NCI-H1092 treated with DMSO at 0.1 percent for 48 hours (cell line): Measurements from ENCODE around the gene PASK.

Experiments
- DNase-seq: peaks from one replicate; lab custom pipeline; 2025; lab: John Stamatoyannopoulos, UW

Gene PASK

DNA sequence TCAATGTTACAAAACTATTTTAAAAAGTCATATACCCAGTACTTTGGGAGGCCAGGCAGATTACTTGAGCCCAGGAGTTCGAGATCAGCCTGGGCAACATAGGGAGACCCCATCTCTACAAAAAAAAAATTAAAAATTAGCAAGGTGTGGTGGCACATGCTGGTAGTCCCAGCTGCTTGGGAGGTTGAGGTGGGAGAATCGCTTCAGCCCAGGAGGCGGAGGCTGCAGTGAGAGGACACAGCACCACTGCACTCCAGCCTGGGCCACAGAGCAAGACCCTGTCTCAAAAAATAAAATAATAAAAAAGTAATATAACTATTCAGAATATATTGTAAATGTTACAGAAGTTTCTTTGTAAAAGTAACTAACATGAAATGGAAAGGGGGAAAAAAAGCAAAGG lies 1.9 kb downstream of the PASK start:
- no peak for DNase-seq

DNA sequence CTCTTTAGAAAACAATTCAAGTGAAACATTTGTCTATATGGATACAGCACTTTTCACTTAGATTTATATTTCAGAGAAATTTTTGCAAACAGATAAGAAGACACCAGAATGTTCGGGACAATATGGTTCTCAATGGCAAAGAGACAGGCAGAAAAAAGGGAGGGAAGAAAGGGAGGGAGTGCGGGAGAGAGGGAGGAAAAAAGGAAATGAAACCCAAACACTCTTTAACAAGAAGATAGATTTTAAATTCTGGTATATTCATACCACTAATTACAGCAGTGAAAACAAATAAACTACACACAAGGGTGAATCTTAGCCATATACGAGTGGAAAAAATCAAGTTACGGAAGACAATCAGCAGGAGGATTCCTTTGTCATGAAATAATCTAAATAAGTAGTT lies 3.0 kb downstream of the PASK start:
- DNase-seq: no peak

- no peak for DNase-seq
Measured at GRCh38 chr2:241142593-241142992, 6.7 kb downstream of the PASK start.

DNA sequence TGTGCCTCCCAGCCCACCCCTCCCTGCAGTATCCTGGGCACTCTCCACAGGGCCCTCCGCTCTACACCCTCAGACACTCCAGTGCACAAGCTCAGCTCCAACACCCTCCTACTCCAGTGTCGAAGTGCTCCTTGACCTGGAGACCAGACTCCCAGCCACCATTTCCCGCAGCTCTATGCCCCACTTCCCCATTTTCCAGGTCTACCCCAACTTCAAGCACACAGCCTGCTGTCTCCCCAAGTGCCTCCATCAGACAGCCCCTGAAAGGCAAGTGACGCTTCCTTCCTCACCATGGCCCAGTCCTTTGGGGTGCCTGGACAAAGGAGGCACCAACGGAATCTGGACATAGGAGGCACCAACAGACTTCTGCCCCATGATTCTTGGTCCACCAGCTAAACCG lies 7.2 kb downstream of the PASK start:
- no peak for DNase-seq

- DNase-seq: no peak
Measured at GRCh38 chr2:241141214-241141770, 8.0 kb downstream of the PASK start.

- no peak for DNase-seq
Measured at GRCh38 chr2:241140445-241140840, 8.8 kb downstream of the PASK start.

DNA sequence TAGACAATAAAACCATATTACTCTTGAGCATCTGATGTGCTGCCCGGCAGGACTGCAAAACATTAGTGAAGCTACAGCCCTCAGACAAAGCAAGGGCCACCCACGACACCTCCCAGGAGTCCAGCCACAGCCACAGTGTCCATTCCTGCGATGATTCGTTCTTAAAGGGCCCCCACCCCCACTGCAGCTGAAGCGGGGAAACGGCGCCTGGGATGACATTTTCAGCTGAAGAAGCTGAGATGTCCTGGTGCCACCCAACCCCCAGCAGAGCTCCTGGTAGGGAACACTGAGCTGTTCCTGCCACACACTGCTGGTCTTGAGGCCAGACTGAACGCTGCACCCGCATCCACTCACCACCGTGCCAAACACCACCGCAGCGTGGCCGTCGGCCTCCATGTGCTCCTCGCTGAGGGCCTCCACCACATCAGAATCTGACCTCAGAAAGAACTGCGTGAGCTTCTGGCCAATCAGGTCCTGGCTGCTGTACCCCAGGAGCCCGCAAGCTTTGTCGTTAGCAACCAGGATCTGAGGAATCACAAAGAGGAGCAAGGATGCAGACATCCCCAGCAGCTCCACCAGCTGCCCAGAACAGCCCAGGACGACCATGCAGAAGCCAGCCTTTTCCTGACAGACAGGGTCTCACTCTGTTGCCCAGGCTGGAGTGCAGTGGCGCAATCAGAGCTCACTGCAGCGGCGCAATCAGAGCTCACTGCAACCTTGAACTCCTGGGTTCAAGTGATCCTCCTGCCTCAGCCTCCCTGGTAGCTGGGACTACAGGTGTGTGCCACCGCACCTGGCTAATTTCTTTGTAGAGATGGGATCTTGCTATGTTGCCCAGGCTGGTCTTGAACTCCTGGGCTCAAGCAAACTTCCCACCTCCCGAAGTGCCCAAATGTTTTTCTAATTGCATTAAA lies 9.5 kb downstream of the PASK start:
- DNase-seq: no peak

- no peak for DNase-seq
Measured at GRCh38 chr2:241138471-241138870, 10.8 kb downstream of the PASK start.

DNA sequence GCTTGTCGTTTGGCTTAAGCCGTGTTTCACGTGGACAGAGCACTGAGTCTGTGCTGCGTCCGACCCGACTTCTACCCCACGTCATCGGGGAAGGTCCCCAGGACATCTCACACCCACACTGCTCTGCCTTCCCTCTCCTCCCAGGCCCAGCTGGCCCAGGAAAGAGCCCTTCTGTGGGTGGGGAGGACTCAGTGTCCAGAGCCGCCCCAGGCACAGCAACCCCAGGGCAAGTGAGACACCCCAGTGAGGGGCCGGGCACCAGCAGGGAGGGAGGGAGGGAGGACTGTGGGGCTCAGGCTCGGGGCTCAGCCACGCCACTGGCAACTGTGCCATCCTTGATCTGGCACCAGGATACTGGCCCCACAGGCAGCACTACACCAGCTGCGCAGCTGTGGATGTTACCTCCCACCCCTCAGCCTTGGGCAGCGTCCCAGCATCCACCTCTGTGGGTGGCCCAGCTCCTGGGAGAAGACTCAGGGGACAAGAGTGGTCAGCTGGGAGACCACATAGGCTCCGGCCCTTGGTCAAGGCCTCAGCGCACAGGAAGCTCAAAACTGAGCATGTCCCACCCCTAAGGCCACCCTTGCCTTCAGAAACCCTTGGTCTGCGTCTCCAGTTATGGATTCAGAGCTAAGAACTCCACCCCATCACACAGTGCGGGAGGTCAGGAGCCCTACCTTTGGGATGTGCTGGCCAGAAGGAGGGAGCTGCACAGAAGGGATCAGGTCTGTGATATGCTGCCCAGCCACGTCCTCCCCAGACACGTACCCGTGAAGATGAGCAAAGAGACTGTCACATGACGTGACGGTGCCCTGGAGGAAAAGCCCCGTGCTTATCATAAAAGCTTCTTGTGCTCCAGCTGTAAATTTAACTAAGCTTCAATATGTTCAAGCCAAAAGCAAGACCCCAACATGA lies 11.7 kb downstream of the PASK start:
- no peak for DNase-seq

GRCh38 chr2:241136661-241137260 lies 12.5 kb downstream of the PASK start:
- DNase-seq: no peak

DNA sequence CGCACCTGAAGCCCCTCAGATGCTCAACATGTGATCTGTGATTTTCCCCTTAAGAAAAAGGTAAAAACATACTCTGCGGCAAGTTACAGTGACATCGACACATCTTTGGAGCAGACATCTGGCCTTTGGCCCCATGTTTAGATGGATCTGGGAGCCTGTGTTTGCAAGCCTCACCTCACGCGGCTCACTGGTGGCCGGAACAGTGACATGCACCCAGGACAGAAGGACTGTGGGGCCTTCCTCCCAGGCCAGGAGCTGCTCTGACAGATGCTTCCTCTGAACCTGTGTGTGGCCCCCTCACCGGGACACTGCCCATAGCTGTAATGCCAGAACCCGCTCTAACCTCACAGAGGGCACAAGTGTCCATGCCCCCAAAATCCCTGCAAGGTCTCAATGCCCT lies 13.1 kb downstream of the PASK start:
- DNase-seq: no peak

DNA sequence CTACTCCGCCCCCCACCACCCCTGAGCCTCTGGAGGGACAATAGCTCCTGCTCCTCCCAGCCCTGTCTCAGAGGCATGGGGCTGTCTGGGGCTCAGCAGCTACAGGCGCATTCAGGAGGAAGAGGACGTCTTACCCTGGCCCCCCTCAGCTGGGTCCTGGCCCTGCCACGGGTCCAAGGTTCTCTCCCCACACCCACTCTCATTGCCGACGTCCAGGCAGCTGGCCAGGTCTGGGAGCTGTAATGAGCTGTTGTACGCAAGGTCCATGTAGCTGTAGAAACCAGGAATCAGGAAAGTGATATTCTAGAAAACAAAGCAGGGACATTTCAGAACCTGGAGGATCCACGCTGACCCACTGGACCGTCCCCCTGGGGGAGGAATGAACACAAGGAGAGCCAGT lies 13.5 kb downstream of the PASK start:
- DNase-seq: no peak

DNA sequence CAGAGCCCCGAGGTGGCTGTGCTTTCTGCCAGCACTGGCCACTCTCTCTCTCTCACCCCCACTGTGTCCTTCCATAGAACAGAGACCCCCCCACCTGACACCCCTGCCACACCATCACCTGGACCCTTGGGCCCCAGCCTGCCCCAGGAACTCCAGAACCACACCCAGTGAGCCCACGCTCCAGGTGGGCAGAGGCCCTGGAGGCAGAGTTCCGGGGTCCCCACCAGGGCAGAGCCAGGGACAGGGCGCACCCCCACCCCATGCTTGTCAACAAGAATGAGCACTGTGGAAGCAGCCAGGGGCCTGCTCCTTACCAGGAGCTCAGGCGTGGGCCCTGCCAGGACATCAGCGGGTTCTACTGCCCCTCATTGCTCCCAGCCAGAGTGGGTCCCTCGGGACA lies 14.6 kb downstream of the PASK start:
- DNase-seq: no peak

GRCh38 chr2:241133436-241133820 lies 15.8 kb downstream of the PASK start:
- no peak for DNase-seq

GRCh38 chr2:241132538-241133435 lies 16.5 kb downstream of the PASK start:
- no peak for DNase-seq

DNA sequence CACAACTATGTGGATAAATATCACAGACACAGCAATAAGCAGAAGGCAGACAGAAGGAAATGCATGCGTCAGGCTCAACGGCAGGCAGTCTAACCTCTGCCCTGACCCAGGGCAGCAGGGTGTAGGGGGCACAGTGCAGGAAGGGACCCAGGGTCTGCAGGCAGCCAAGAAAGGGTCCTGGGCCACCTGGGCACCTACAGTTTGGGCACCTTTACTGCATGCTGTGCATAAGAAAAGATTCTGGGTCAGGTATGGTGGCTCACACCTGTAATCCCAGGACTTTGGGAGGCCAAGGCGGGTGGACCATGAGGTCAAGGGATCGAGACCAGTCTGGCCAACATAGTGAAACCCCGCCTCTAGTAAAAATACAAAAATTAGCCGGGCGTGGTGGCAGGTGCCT lies 17.7 kb downstream of the PASK start:
- DNase-seq: no peak

GRCh38 chr2:241130316-241130715 lies 19.0 kb downstream of the PASK start:
- DNase-seq: no peak

GRCh38 chr2:241129086-241129871 lies 20.0 kb downstream of the PASK start:
- no peak for DNase-seq

DNA sequence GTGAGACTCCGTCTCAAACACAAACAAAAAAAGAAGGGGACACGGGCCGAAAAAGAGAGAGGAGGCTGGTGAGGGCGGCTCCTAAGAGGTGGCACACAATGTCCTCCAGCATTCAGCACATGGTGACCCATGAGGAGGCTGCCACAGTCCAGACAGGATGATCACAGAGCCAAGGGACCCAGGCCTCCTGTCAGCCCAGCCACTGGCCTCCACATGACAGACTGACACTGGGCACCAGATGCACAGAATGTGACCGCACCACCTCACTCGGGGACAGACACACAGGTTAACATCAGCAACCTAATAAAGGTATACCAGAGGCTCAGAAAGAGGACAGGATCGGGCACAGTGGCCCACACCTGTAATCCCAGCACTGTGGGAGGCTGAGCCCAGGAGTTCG lies 21.0 kb downstream of the PASK start:
- no peak for DNase-seq

DNA sequence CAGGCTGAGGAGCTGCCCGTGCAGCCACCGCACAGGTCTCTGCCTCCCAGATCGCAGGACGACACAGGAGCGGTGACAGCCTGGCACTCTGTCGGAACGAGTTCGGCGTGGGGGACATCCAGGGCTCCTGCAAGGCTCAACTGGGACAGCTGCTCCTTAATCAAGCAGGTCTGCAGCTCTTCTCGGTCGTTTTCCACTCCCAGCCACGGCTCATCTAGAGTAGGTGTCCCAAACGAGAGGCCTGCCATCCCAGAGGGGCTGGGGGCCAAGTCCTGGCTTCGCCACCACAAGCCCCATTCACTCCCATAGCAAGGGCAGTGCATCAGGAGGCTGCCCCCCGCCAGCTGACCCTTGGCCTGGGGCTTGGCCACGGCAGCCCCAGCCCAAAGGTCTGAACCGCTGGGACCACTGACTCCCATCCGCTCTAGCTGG lies 22.5 kb downstream of the PASK start:
- no peak for DNase-seq
